ENCODE measurements around the gene WDR77.

DNA sequence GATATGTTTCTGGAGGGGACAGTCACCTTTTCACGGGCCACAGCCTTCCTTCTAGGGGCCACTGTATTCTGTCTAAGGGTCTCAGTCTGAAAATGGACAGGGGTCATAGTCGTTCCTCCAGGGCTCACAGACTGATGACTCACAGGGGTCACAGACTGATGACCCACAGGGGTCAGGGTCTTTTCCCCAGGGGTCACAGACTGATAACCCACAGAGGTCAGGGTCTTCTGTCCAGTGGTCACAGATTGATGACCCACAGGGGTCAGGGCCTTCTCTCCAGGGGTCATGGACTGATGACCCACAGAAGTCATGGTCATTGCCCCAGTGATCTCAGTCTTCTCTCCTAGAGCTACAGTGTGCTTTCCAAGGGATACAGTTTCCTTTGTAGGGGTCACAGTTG lies 34.3 kb downstream of the WDR77 start:
- TF ChIP-seq, protein P1, sequence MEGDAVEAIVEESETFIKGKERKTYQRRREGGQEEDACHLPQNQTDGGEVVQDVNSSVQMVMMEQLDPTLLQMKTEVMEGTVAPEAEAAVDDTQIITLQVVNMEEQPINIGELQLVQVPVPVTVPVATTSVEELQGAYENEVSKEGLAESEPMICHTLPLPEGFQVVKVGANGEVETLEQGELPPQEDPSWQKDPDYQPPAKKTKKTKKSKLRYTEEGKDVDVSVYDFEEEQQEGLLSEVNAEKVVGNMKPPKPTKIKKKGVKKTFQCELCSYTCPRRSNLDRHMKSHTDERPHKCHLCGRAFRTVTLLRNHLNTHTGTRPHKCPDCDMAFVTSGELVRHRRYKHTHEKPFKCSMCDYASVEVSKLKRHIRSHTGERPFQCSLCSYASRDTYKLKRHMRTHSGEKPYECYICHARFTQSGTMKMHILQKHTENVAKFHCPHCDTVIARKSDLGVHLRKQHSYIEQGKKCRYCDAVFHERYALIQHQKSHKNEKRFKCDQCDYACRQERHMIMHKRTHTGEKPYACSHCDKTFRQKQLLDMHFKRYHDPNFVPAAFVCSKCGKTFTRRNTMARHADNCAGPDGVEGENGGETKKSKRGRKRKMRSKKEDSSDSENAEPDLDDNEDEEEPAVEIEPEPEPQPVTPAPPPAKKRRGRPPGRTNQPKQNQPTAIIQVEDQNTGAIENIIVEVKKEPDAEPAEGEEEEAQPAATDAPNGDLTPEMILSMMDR (IDR thresholded peaks at IDR 0.05) = no peak
- TF ChIP-seq POLR2AphosphoS5 (IDR thresholded peaks at IDR 0.05) (no peak), POLR2A (IDR thresholded peaks at IDR 0.05) (no peak), EP300 (IDR thresholded peaks at IDR 0.05) (no peak)

Data from sigmoid colon (tissue), 4 donors.